NCI-H2227 (cell line): Measurements from ENCODE around the gene UPF3A.

Source experiments
- DNase-seq: peaks from one replicate; lab custom pipeline; 2025; ENCODE audit not compliant: unreplicated experiment; lab: John Stamatoyannopoulos, UW

The UPF3A gene

GRCh38 chr13:114303700-114304327 lies 22.4 kb downstream of the UPF3A start:
- DNase-seq = no peak

GRCh38 chr13:114304346-114305034 lies 23.1 kb downstream of the UPF3A start:
- DNase-seq = no peak

GRCh38 chr13:114309086-114309485 lies 27.7 kb downstream of the UPF3A start:
- DNase-seq = no peak

- no peak for DNase-seq
These were observed 28.5 kb downstream of the UPF3A start for GRCh38 chr13:114309806-114310410.

GRCh38 chr13:114310956-114311355 lies 29.6 kb downstream of the UPF3A start:
- no peak for DNase-seq

- no peak for DNase-seq
These were observed 30.0 kb downstream of the UPF3A start for GRCh38 chr13:114311387-114311786.

GRCh38 chr13:114311908-114312307 lies 30.5 kb downstream of the UPF3A start:
- DNase-seq = no peak

GRCh38 chr13:114313061-114313860 lies 31.9 kb downstream of the UPF3A start:
- no peak for DNase-seq

- DNase-seq = peak; percentile 95
These were observed 32.9 kb downstream of the UPF3A start, which contains the start of gene CHAMP1 for GRCh38 chr13:114314074-114314912. CHAMP1 (plus strand) TSS chr13:114314503; CDS start chr13:114323843, 9,340 bp downstream.

- DNase-seq = no peak
These were observed 33.8 kb downstream of the UPF3A start for GRCh38 chr13:114315074-114315785.

GRCh38 chr13:114318624-114319023 lies 37.2 kb downstream of the UPF3A start:
- no peak for DNase-seq

GRCh38 chr13:114319441-114319913 lies 38.1 kb downstream of the UPF3A start:
- no peak for DNase-seq

GRCh38 chr13:114320065-114320464 lies 38.7 kb downstream of the UPF3A start:
- DNase-seq = no peak

GRCh38 chr13:114321256-114321655 lies 39.9 kb downstream of the UPF3A start:
- no peak for DNase-seq

- DNase-seq = no peak
These were observed 41.9 kb downstream of the UPF3A start for GRCh38 chr13:114323349-114323748.

- DNase-seq = no peak
These were observed 42.9 kb downstream of the UPF3A start for GRCh38 chr13:114324334-114324733.

- DNase-seq = no peak
These were observed 44.3 kb downstream of the UPF3A start for GRCh38 chr13:114325729-114326128.

GRCh38 chr13:114328034-114328433 lies 46.6 kb downstream of the UPF3A start:
- DNase-seq = no peak

GRCh38 chr13:114328595-114328994 lies 47.2 kb downstream of the UPF3A start:
- DNase-seq = no peak

- DNase-seq = no peak
These were observed 48.7 kb downstream of the UPF3A start for GRCh38 chr13:114330086-114330485.
